GM18520 (cell line): Measurements from ENCODE around the gene RILPL1.
"Not testable (repeated sequence)": the region's sequence is repeated elsewhere in the genome, so short reads cannot be mapped to it uniquely, and the experiment has no call there.

Experiments
- ATAC-seq: cut with Tn5 transposase; IDR thresholded peaks from one replicate; pipeline ENCODE4 v1.9.1; 2021; ENCODE audit not compliant: unreplicated experiment

The RILPL1 gene

GRCh38 chr12:123533672-123534643 is at the start of gene RILPL1:
TSS of gene RILPL1 (minus strand) at chr12:123533719. CDS start at chr12:123533482, 237 bp downstream.
- ATAC-seq = no peak

GRCh38 chr12:123580772-123581171 is 47.3 kb upstream of the RILPL1 start:
- ATAC-seq = no peak

DNA sequence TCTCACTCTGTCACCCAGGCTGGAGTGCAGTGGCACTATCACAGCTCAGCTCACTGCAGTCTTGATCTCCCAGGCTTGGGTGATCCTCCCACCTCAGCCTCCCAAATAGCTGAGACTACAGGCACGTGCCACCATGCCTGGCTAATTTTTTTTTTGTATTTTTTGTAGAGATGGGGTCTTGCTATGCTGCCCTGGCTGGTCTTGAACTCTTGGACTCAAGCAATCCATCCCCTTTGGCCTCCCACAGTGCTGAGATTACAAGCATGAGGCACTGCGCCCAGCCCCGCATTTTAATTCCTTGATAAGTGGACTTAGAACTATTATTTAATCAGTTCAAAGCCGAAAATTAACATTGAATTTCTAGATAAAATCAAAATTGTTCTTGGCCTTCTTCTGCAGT is 45.3 kb upstream of the RILPL1 start:
- ATAC-seq = not testable (repeated sequence)

- ATAC-seq = no peak
These were observed 44.7 kb upstream of the RILPL1 start for GRCh38 chr12:123578243-123578642.

DNA sequence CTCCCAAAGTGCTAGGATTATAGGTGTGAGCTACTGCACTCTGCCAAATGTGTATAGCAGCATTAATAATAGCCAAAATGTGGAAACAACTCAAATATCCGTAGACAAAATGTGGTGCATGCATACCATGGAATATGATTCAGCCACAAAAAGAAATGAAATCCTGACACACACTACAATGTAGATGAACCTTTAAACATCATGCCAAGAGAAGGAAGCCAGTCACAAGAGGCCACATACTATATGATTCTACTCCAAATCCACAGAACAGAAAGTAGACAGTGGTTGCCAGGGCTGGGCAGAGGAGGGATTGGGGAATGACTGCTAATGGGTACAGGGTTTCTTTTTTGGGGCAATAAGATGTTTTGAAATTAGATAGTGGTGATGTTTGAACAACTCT is 43.1 kb upstream of the RILPL1 start:
- no peak for ATAC-seq

DNA sequence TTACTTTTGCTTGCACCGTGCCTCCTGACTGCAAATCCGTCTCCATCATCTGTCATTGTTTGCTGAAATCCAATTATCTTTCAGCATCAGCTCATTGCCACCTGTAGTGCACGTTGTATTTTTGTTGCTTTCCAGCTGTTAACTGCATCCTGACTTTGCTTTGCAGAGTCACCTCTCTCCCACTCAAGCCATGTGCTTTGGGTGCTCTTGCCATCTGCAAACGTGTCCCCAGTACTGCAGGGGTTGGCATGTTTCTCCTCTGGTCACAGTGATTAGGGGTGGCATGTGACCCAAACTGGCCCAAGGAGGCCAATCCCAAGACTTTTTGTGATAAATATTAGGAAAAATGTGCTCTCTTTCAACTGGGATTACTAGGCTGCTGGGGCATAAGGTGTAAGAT is 40.4 kb upstream of the RILPL1 start:
- no peak for ATAC-seq

- no peak for ATAC-seq
These were observed 38.9 kb upstream of the RILPL1 start for GRCh38 chr12:123572391-123572790.

DNA sequence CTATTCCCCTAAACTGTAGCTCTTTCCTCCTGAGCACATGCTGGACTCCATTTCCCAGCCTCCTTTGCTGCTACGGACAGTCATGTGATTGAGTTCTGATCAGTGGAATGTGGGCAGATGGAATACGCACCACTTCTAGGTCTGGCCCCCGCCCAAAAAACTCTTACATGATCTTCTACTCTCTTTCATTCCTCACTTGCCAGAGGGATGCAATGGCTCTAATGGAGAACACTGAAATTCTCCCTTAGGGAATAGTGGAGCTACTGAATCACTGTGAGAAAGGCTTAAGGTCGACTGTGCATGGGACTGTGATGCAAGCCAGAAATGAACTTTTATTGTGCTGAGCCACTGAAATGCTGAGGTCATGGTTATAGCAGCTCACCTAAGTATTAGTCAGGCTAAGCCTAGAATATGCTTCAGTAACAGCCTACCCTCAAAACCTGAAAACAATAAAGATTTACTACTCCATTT is 37.9 kb upstream of the RILPL1 start:
- ATAC-seq = no peak

GRCh38 chr12:123559468-123559867 is 25.9 kb upstream of the RILPL1 start:
- ATAC-seq = no peak

- not testable (repeated sequence) for ATAC-seq
These were observed 25.0 kb upstream of the RILPL1 start for GRCh38 chr12:123558487-123558886.

DNA sequence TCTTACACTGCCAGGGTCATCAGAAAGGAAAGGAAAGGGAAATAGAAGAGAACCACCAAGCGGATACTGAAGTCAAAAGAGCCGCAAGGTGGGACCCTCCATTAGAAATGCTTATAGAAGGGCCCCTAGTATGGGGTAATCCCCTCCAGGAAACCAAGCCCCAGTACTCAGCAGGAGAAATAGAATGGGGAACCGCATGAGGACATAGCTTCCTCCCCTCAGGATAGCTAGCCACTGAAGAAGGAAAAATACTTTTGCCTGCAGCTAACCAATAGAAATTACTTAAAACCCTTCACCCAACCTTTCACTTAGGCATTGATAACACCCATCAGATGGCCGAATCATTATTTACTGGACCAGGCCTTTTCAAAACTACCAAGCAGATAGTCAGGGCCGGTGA is 21.3 kb upstream of the RILPL1 start:
- ATAC-seq = not testable (repeated sequence)

DNA sequence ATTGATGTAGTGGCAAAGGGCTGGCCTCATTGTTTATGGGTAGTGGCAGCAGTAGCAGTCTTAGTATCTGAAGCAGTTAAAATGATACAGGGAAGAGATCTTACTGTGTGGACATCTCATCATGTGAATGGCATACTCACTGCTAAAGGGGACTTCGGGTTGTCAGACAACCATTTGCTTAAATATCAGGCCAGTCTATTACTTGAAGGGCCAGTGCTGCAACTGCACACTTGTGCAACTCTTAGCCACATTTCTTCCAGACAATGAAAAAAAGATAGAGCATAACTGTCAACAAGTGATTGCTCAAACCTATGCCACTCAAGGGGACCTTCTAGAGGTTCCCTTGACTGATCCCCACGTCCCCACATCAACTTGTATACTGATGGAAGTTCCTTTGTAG is 20.6 kb upstream of the RILPL1 start:
- not testable (repeated sequence) for ATAC-seq

GRCh38 chr12:123550700-123551099 is 17.2 kb upstream of the RILPL1 start:
- no peak for ATAC-seq

- no peak for ATAC-seq
These were observed 14.6 kb upstream of the RILPL1 start for GRCh38 chr12:123548107-123548506.

DNA sequence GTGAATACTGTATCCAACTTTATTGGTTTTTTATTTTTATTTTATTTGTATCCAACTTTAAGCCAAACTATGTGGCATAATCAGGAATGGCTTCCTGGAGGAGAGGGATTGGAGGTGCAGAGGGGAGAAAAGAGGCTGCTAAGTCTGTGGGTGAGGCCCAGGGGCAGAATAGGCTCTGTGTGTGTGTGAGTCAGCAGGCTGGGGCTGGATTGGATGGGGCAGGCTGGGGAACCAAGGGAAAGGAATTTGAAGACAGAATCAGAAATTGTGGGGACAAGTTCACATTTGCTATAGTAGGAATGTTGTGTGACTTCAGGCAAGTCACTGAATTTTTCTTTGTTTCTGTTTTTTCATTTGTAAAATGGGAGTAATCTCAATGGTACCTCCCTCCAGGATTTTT is 12.8 kb upstream of the RILPL1 start:
- ATAC-seq = no peak

GRCh38 chr12:123543541-123543940 is 10.0 kb upstream of the RILPL1 start:
- ATAC-seq = no peak

DNA sequence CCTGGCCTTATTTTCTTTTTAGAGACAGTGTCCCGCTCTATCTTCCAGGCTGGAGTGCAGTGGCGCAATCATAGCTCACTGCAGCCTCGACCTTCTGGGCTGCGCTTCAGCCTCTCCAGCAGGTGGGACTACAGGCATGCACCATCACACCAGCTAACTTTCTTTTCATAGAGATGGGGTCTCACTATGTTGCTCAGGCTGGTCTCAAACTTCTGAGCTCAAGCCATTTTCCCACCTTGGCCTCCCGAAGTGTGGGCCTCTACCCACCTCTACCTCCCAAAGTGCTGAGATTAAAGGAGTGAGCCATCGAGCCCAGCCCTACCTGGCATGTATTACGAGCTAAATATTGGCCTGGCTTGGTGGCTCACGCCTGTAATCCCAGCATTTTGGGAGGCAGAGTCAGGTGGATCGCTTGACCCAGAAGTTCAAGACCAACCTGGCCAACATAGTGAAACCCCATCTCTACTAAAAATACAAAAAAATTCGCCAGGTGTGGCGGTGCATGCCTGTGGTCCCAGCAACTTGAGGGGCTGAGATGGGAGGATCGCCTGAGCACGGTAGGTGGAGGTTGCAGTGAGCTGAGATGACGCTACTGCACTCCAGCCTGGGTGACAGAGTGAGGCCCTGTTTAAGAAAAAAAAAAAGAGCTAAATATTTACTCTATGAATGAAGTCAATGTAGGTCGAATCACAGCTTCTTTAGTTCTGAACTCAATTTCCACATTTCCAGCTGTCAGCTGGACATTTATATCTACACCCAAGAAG is 7.6 kb upstream of the RILPL1 start:
- no peak for ATAC-seq

GRCh38 chr12:123535952-123536351 is 2.4 kb upstream of the RILPL1 start:
- ATAC-seq = not testable (repeated sequence)

DNA sequence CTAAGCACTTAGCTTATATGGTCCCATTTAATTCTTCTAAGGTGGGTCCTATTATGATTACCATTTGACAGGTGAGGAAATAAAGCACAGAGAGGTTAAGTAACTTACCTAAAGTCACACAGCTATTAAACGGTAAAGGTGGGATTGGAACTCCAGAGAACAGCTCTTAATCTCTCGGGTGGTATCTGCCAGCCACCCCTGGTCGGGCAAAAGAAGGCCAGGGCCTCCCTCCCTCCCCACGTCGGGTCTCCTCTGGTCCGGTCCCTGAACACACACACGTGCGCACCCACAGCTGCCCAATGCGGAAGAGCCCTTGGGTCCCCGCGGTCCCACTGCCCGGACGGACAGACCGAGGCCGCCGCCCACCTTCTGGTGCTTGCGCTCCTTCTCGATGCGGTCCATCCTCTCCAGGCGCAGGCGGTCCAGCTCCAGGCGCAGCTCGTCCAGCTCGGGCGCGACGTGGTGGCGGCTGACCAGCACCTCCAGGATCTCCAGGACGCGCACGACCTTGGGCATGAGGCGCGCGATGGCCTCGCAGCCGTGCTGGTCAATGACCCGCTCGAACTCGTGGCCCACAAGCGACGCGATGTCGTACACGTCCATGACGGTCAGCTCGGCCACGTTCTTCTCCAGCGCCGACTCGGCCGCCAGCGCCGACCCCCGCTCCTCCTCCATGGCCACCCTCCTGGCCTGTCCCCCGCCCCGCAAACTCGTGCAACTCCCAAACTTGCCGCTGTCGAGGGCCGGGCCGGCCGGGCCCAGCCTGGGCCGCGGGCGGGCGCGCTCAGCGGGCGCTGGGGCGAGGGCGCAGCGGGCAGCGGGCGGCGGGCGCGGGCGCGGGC is 490 bp downstream of the RILPL1 start:
- no peak for ATAC-seq

DNA sequence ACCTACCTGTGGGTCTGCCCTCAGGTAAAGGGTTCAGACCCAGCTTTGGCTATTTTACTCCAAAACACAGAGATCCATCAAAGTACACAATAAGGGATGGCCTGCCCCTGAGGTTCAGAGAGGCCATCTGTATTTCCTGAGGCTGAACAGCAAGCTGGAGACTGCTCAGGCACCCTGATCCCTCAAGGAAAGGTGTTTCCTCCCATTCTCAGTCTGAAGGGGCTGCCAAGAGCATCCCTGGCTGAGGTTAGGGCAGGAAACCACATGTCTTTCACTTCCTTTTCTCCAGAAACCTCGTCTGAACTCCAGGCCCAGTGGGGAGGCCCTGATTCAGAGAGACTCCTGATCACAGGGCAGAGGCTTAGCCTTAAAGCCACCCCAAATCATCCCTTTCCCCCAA is 1.5 kb downstream of the RILPL1 start:
- no peak for ATAC-seq

- no peak for ATAC-seq
These were observed 2.4 kb downstream of the RILPL1 start for GRCh38 chr12:123531091-123531490.
